GM19372 (cell line): ENCODE data around the gene TBC1D8B.

Experiments
- ATAC-seq: cut with Tn5 transposase; IDR thresholded peaks from one replicate; pipeline ENCODE4 v1.9.1; 2021; ENCODE audit warnings: mild to moderate bottlenecking, low read depth, moderate library complexity; ENCODE audit not compliant: unreplicated experiment

TBC1D8B gene

GRCh38 chrX:106897259-106897658 lies 94.8 kb downstream of the TBC1D8B start:
- no peak for ATAC-seq

- peak; percentile 82 for ATAC-seq
These were observed 96.0 kb downstream of the TBC1D8B start for GRCh38 chrX:106898462-106898861.

GRCh38 chrX:106899276-106899675 lies 96.8 kb downstream of the TBC1D8B start:
- ATAC-seq: no peak

DNA sequence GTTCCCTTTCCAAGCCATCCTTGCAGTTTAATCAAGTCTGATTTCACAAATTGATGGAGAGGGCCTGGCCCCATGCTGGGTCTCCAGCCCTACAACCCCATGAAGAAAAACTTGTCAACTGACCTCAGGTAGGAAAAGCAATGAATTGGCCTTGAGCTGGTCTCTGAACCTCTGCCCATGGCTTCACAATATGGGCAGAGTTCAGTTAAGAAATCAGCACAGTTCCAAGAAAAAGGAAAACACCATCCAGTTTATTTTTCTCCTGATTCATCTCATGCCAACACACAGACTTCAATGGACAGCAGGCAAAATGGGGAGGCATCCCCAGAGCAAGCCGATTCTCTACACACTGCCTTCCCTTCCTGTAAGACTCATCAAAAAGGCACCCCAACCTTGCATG lies 97.4 kb downstream of the TBC1D8B start:
- no peak for ATAC-seq

DNA sequence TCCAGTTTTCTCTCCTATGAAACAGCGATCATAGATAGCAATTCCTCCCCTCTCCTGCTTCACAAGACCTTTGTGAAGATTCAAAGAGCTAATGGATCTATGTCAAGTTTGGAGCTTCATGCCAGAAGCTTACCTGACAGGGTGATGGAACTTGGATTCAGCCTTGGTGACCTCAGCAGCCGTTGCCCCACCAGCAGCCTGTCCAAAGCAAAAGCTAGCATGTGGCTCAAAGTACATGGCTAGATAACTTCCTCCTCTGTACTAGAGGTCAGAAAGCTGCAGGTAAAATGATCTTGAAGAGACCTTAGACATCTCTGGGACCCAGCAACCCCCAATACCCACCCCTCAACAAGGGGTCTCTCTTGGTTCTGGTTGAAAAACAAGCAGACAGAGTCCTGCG lies 98.9 kb downstream of the TBC1D8B start:
- ATAC-seq: no peak

DNA sequence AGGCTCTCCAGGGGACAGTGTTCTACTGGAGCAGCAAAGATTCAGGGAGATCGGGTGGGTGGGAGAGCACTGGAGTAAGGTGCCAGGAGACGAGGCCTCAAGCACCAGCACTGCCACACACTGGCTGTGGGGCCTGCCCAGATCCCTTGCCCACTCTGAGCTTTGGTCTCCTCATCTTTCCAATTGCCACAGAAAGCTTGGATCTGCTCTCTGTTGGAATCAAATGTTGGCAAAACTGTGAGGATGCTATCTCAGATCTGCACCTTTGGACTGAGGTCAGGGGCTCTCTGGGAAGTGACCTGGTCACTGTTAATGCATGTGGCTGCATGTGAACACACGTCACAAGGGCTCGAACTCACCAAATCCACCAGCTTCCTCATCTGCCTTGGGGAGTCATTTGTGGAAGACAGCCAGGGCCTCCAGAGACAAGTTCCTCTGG lies 99.3 kb downstream of the TBC1D8B start:
- ATAC-seq: no peak

- ATAC-seq: no peak
These were observed 100.2 kb downstream of the TBC1D8B start for GRCh38 chrX:106902684-106903083.

GRCh38 chrX:106903291-106903824 lies 100.9 kb downstream of the TBC1D8B start, which contains the start of gene RIPPLY1:
RIPPLY1 (minus strand) TSS chrX:106903341; CDS start chrX:106903287, 54 bp downstream.
- ATAC-seq: no peak

GRCh38 chrX:106903856-106904528 lies 101.5 kb downstream of the TBC1D8B start:
- ATAC-seq: no peak

GRCh38 chrX:106905064-106905708 lies 102.7 kb downstream of the TBC1D8B start:
- no peak for ATAC-seq

- ATAC-seq: no peak
These were observed 103.9 kb downstream of the TBC1D8B start for GRCh38 chrX:106906361-106906760.

DNA sequence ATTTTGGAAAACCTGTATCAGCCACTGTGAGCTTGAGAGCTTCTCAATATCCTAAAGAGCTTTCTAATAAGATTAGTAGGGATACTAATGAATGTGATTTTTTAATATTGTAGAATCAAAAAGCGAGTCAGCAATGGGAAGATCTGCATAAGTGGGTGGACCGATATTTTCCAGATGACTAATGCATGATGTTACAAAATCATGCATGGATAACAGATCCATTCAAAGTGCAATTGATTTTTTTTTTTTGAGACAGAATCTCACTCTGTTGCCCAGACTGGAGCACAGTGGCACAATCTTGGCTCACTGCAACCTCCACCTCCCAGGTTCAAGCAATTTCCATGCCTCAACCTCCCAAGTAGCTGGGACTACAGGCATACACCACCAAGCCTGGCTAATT lies 110.4 kb downstream of the TBC1D8B start:
- no peak for ATAC-seq

DNA sequence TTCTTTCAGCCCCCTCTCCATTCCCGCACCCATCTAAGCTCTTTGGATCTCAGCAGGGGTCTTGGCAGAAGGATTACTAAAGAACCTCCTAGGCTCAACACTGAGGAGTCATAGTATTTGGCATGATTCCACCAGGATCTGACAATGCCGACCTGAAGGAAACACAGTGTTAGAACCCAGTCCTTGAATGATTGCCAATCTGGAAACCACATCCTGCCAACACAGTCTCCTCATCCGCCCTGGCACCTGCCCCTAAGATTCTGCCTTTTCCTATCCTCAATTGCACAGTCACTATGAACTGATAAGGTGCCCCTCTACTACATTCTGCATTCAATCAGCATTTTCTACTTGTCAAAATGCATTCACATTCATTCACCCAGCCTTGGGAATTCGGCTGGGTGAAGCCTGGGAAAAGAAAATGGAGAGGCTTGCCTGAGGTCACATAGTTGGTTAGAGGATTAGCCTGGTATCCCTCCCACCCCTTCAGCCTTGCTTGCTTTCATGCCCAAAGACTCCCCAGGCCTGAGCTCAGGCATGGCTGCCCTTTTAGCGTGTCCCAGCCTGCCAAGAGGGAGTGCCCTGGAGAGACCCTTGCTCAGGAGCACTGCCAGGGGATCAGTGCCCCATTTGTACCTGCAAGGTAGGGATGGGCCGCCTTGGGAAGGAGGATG lies 115.5 kb downstream of the TBC1D8B start:
- ATAC-seq: no peak

GRCh38 chrX:106919932-106920452 lies 117.5 kb downstream of the TBC1D8B start, which contains the start of gene CLDN2:
CLDN2 (plus strand) TSS chrX:106920402; CDS start chrX:106928229, 7,827 bp downstream.
- ATAC-seq: no peak

- ATAC-seq: no peak
These were observed 119.2 kb downstream of the TBC1D8B start for GRCh38 chrX:106921637-106922036.
